Endothelial cell of umbilical vein (primary cell): ENCODE data around the gene INPP5E. TPM values are rescaled to one million over a fixed set of nuclear protein-coding genes. Genes with fewer than 3 reads are reported as not detected.

ENCODE experiments used
- BruUV-seq: library from RNA; stranded (reverse); fragments of 400-500 nt; replicated peaks from 2 replicates; lab custom pipeline; 2021; lab: Mats Ljungman, UMichigan
- CTCF ChIA-PET: fragments of 300-600, 350-600 bp; sonication (Branson Sonifier 250); formaldehyde crosslinking; loops from one replicate; lab custom pipeline; 2021; ENCODE audit warnings: antibody characterized with exemption, inconsistent platforms; lab: Charles Lee
- POLR2A ChIA-PET: fragments of 300-600, 350-600 bp; sonication (Branson Sonifier 250); formaldehyde crosslinking; loops from one replicate; lab custom pipeline; 2021; ENCODE audit warnings: antibody characterized with exemption, inconsistent platforms; lab: Charles Lee
- DNase-seq: peaks from one replicate; pipeline ENCODE4 v3.0.0-alpha.2; 2011; ENCODE audit warnings: low read depth, low spot score
- FAIRE-seq: peaks from 2 replicates; lab custom pipeline; 2011; peaks lifted over from hg19 to GRCh38; lab: Jason Lieb, UNC
- H2AFZ ChIP-seq: 2 replicates; pipeline ENCODE4 v1.6.0; 2012; ENCODE audit warnings: low read depth, low read length, control low read depth, inconsistent platforms
- H3K27ac ChIP-seq: 2 replicates; pipeline ENCODE4 v1.5.1; 2011; ENCODE audit warnings: low read depth, mild to moderate bottlenecking, control low read depth, low read length, moderate library complexity; ENCODE audit not compliant: insufficient read depth
- H3K27me3 ChIP-seq, 2 experiments: 2 replicates each; pipeline versions ENCODE4 v1.6.0 to v1.6.1; 2011; ENCODE audit warnings: low read length in 2 of 2, mixed read lengths in 1 of 2; ENCODE audit not compliant: control insufficient read depth in 2 of 2, insufficient read depth in 2 of 2
- H3K36me3 ChIP-seq, 2 experiments: 2 replicates in 1 of 2; 3 replicates in 1 of 2; pipeline ENCODE4 v1.5.1; 2011; ENCODE audit warnings: low read length in 2 of 2, mild to moderate bottlenecking in 1 of 2, moderate library complexity in 1 of 2; ENCODE audit not compliant: control insufficient read depth in 2 of 2, insufficient read depth in 2 of 2; ENCODE audit errors: extremely low read depth in 1 of 2
- H3K4me1 ChIP-seq: 3 replicates; pipeline ENCODE4 v1.5.1; 2011; ENCODE audit warnings: mild to moderate bottlenecking, low read length; ENCODE audit not compliant: control insufficient read depth, insufficient read depth; ENCODE audit errors: extremely low read depth
- H3K4me2 ChIP-seq: 2 replicates; pipeline ENCODE4 v1.6.1; 2011; ENCODE audit warnings: low read length, control low read depth, mixed read lengths; ENCODE audit not compliant: insufficient read depth
- H3K4me3 ChIP-seq, 3 experiments: fragments of 200-600 bp in 1 of 3; sonication (generic), shearing (Covaris generic) in 1 of 3; replicated peaks in 1 of 3; 2 replicates each; pipeline ENCODE4 v1.5.1; 2011 to 2016; ENCODE audit warnings: control low read depth in 3 of 3, low read length in 3 of 3, mild to moderate bottlenecking in 2 of 3, inconsistent platforms in 1 of 3, low read depth in 1 of 3, moderate library complexity in 1 of 3; ENCODE audit not compliant: insufficient read depth in 1 of 3
- H3K79me2 ChIP-seq: 2 replicates; pipeline ENCODE4 v1.6.0; 2012; ENCODE audit warnings: low read length, inconsistent platforms; ENCODE audit not compliant: control insufficient read depth, insufficient read depth
- H3K9ac ChIP-seq: replicated peaks from 2 replicates; pipeline ENCODE3; 2011; ENCODE audit warnings: low read length, control low read depth; ENCODE audit not compliant: insufficient read depth; ENCODE audit errors: extremely low read depth
- H3K9me1 ChIP-seq: replicated peaks from 3 replicates; pipeline ENCODE4 v1.6.0; 2011; ENCODE audit warnings: mild to moderate bottlenecking, low read length; ENCODE audit not compliant: control insufficient read depth, insufficient read depth; ENCODE audit errors: extremely low read depth
- H3K9me3 ChIP-seq: replicated peaks from 2 replicates; pipeline ENCODE4 v1.5.1; 2012; ENCODE audit warnings: low read length, inconsistent platforms; ENCODE audit not compliant: control insufficient read depth, insufficient read depth
- H4K20me1 ChIP-seq: replicated peaks from 2 replicates; pipeline ENCODE3; 2011; ENCODE audit warnings: mild to moderate bottlenecking, low read length; ENCODE audit not compliant: control insufficient read depth, insufficient read depth; ENCODE audit errors: extremely low read depth
- CTCF ChIP-seq, 2 donors: IDR thresholded peaks; 1 replicate in 1 of 2; 2 replicates in 1 of 2; pipeline ENCODE4 v1.5.1; 2011; ENCODE audit warnings: low read length in 2 of 2, mild to moderate bottlenecking in 2 of 2, moderate library complexity in 2 of 2, control low read depth in 1 of 2, inconsistent platforms in 1 of 2, low read depth in 1 of 2; ENCODE audit not compliant: insufficient read depth in 1 of 2; ENCODE audit errors: extremely low read depth in 1 of 2
- EZH2 ChIP-seq: IDR thresholded peaks from 2 replicates; pipeline ENCODE4 v1.6.1; 2012; ENCODE audit warnings: borderline replicate concordance, low read depth, mild to moderate bottlenecking, moderate library complexity, low read length, inconsistent platforms; ENCODE audit not compliant: severe bottlenecking
- FOS ChIP-seq: IDR thresholded peaks from 2 replicates; pipeline ENCODE4 v1.6.1; 2011; ENCODE audit warnings: mild to moderate bottlenecking, low read length, moderate library complexity, borderline replicate concordance; ENCODE audit not compliant: insufficient read depth
- GATA2 ChIP-seq: IDR thresholded peaks from 2 replicates; pipeline ENCODE4 v1.7.0; 2011; ENCODE audit warnings: low read depth, mild to moderate bottlenecking, moderate library complexity, mixed read lengths, low read length; ENCODE audit not compliant: insufficient read length, insufficient read depth
- JUN ChIP-seq: IDR thresholded peaks from 2 replicates; pipeline ENCODE4 v1.6.1; 2011; ENCODE audit warnings: borderline replicate concordance, low read depth; ENCODE audit not compliant: insufficient read length, insufficient read depth
- MAX ChIP-seq: IDR thresholded peaks from 2 replicates; pipeline ENCODE4 v1.6.1; 2011; ENCODE audit not compliant: insufficient read depth, insufficient read length
- MYC ChIP-seq: IDR thresholded peaks from one replicate; pipeline ENCODE4 v1.6.1; 2011; ENCODE audit warnings: mild to moderate bottlenecking, low read depth, low read length
- POLR2A ChIP-seq: IDR thresholded peaks from 2 replicates; pipeline ENCODE4 v1.6.1; 2012; ENCODE audit warnings: low read depth, mild to moderate bottlenecking, control low read depth, low read length
- POLR2AphosphoS5 ChIP-seq: IDR thresholded peaks from 2 replicates; pipeline ENCODE4 v1.6.1; 2012; ENCODE audit warnings: low read depth, mild to moderate bottlenecking, control low read depth, low read length, moderate library complexity; ENCODE audit not compliant: insufficient read depth
- dilution Hi-C: fragments of 300-500 bp; cut with MboI; formaldehyde crosslinking; loops from one replicate; pipeline ENCODE4 v1.15.0; 2019; ENCODE audit warnings: low sequenced_read_pairs; ENCODE audit not compliant: extremely low pct_ligation_motif_present
- intact Hi-C: fragments of 100-400 bp; cut with micrococcal nuclease; formaldehyde crosslinking; loops from one replicate; pipeline ENCODE4 v1.10.0; 2022
- polyA plus RNA-seq, 4 experiments: library from polyadenylated mRNA; depleted of rRNA in 3 of 4; stranded (reverse) in 3 of 4; unstranded in 1 of 4; fragments of >200 nt; gene quantifications; 2 replicates each; pipeline versions ENCODE4 v1.2.1 to v1.2.3, GENCODE V29; 2011 to 2012; ENCODE audit warnings: missing spikeins in 1 of 4
- total RNA-seq: library from RNA; stranded (reverse); gene quantifications from 2 replicates; pipeline ENCODE4 v1.2.3, GENCODE V29; 2021

INPP5E gene
- total and polyA plus RNA-seq, 2 donors (not counting 3 experiments of a cell fraction or from before 2014, with no cell fraction given): 15.0 to 24.5 TPM

- no peaks in the 10 kb centered on the region for H3K9me3 ChIP-seq
- CTCF ChIA-PET: interaction anchor here (1.4 kb wide), 1 partner anchor 9 kb away, joined by 4 read pairs; the partner anchor contains the start of genes ENTR1 and PMPCA
- H3K4me3 ChIP-seq: no peak overlapping the region
- POLR2A ChIA-PET: no interaction called here
- DNase-seq (no peak), FAIRE-seq (no peak)
- no peaks in the 10 kb centered on the region for H3K9me1 ChIP-seq
- H4K20me1 ChIP-seq: no peaks in the 10 kb centered on the region
- TF ChIP-seq EZH2 (no peak), CTCF (IDR thresholded peaks at IDR 0.05; ENCODE audit: extremely low read depth in 1 of 2, insufficient read depth in 1 of 2, low read depth in 1 of 2, low read length in 2 of 2) (no peak), JUN (no peak), POLR2AphosphoS5 (no peak), MAX (no peak), FOS (no peak), GATA2 (no peak), MYC (no peak), POLR2A (no peak)
- no peak overlapping the region for H3K4me2 ChIP-seq
- no peaks in the 10 kb centered on the region for H3K27me3 ChIP-seq
- intact Hi-C loops (no loop called here), dilution Hi-C loops (no loop called here)
- no TSS peak for BruUV-seq
- no peak overlapping the region for H3K27ac ChIP-seq
- H3K79me2 ChIP-seq: peaks cover 2% of the 10 kb centered on the region
- no peak overlapping the region for H3K9ac ChIP-seq
- no peak overlapping the region for H2AFZ ChIP-seq
- peaks cover 27 to 67% of the 10 kb centered on the region in 2 experiments for H3K36me3 ChIP-seq
- no peaks in the 10 kb centered on the region for H3K4me1 ChIP-seq
These were observed 20.6 kb downstream of the INPP5E start for GRCh38 chr9:136419092-136419420.
